Measurements from ENCODE around the gene SCUBE2.

DNA sequence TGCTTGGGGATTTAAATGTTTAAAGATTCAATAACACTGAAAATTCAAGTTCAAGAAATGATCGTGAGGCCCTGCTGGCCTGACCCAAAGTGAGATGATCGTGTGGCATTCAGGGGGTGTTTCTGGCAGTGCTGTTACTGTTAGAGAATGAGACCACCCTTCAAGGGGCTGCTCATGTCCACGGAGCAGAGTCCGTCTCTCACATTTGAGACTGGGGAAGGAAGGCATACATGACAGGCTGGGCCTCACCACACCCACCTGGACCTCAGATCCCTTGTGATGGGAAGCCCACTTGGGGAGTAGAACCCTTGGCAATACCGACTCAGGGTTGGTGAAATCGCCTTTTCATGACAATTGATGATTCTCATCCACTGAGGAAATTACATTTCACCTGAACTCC, 71.5 kb downstream of the SCUBE2 start:
- TF ChIP-seq, protein P1, sequence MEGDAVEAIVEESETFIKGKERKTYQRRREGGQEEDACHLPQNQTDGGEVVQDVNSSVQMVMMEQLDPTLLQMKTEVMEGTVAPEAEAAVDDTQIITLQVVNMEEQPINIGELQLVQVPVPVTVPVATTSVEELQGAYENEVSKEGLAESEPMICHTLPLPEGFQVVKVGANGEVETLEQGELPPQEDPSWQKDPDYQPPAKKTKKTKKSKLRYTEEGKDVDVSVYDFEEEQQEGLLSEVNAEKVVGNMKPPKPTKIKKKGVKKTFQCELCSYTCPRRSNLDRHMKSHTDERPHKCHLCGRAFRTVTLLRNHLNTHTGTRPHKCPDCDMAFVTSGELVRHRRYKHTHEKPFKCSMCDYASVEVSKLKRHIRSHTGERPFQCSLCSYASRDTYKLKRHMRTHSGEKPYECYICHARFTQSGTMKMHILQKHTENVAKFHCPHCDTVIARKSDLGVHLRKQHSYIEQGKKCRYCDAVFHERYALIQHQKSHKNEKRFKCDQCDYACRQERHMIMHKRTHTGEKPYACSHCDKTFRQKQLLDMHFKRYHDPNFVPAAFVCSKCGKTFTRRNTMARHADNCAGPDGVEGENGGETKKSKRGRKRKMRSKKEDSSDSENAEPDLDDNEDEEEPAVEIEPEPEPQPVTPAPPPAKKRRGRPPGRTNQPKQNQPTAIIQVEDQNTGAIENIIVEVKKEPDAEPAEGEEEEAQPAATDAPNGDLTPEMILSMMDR (IDR thresholded peaks at IDR 0.05), result no peak
- TF ChIP-seq POLR2AphosphoS5 (IDR thresholded peaks at IDR 0.05) (no peak), POLR2A (IDR thresholded peaks at IDR 0.05) (no peak)
